SK-N-SH (cell line): ENCODE measurements around the gene HAAO. TPM values are rescaled to one million over a fixed set of nuclear protein-coding genes. Genes with fewer than 3 reads are reported as not detected.

Source experiments
- CTCF ChIA-PET: fragments of 300-600, 350-600 bp; formaldehyde crosslinking; extraction: SDS; loops from one replicate; lab custom pipeline; 2021; lab: Yijun Ruan, JAX
- POLR2A ChIA-PET: fragments of 350-600 bp; sonication (Branson Sonifier 250); formaldehyde crosslinking; extraction: SDS; loops from one replicate; lab custom pipeline; 2020; ENCODE audit warnings: antibody characterized with exemption, inconsistent platforms; lab: Yijun Ruan, JAX
- DNase-seq: peaks from one replicate; pipeline ENCODE4 v3.0.0; 2012
- H2AFZ ChIP-seq: fragments of 200-600 bp; sonication (generic); 2 replicates; pipeline ENCODE4 v1.8.1; 2016; ENCODE audit warnings: antibody characterized with exemption, mild to moderate bottlenecking, low read depth
- H3F3A ChIP-seq: fragments of 200-600 bp; sonication (generic); replicated peaks from 2 replicates; pipeline ENCODE3; 2016; ENCODE audit warnings: antibody characterized with exemption, mild to moderate bottlenecking; ENCODE audit not compliant: insufficient read depth
- H3K27ac ChIP-seq, 2 experiments: fragments of 200-500 bp in 1 of 2; fragments of 200-600 bp in 1 of 2; sonication (Bioruptor generic) in 1 of 2; sonication (generic), shearing (Covaris generic) in 1 of 2; 2 replicates each; pipeline versions ENCODE4 v1.5.1 to v1.6.1; 2014 to 2016; ENCODE audit warnings: low read depth in 2 of 2, inconsistent platforms in 1 of 2, low read length in 1 of 2, mild to moderate bottlenecking in 1 of 2, mixed read lengths in 1 of 2
- H3K27me3 ChIP-seq: fragments of 200-600 bp; sonication (generic), shearing (Covaris generic); 2 replicates; pipeline ENCODE4 v1.6.1; 2016; ENCODE audit warnings: mixed run types; ENCODE audit not compliant: insufficient read depth
- H3K36me3 ChIP-seq, 2 experiments: fragments of 200-500 bp in 1 of 2; fragments of 200-600 bp in 1 of 2; sonication (Bioruptor generic) in 1 of 2; sonication (generic) in 1 of 2; replicated peaks in 1 of 2; 2 replicates each; pipeline versions ENCODE3 to v1.5.1; 2014 to 2016; ENCODE audit warnings: low read length in 1 of 2, mild to moderate bottlenecking in 1 of 2; ENCODE audit not compliant: insufficient read depth in 2 of 2, control insufficient read depth in 1 of 2
- H3K4me1 ChIP-seq, 2 experiments: fragments of 200-500 bp in 1 of 2; fragments of 200-600 bp in 1 of 2; sonication (Bioruptor generic) in 1 of 2; sonication (generic), shearing (Covaris generic) in 1 of 2; 2 replicates each; pipeline versions ENCODE4 v1.5.1 to v1.6.1; 2014 to 2016; ENCODE audit warnings: low read depth in 1 of 2, low read length in 1 of 2, mixed run types in 1 of 2; ENCODE audit not compliant: insufficient read depth in 2 of 2, control insufficient read depth in 1 of 2
- H3K4me2 ChIP-seq: fragments of 200-600 bp; sonication (generic), shearing (Covaris generic); 2 replicates; pipeline ENCODE4 v1.6.1; 2017; ENCODE audit warnings: mixed run types
- H3K4me3 ChIP-seq, 2 experiments: fragments of 200-500 bp in 1 of 2; fragments of 200-600 bp in 1 of 2; sonication (Bioruptor generic) in 1 of 2; sonication (generic), shearing (Covaris generic) in 1 of 2; 2 replicates each; pipeline versions ENCODE4 v1.5.1 to v1.8.1; 2014 to 2016; ENCODE audit warnings: low read depth in 2 of 2, inconsistent platforms in 1 of 2, low read length in 1 of 2, mild to moderate bottlenecking in 1 of 2, mixed read lengths in 1 of 2, moderate library complexity in 1 of 2
- H3K79me2 ChIP-seq: fragments of 200-600 bp; sonication (generic); 2 replicates; pipeline ENCODE4 v1.8.1; 2017; ENCODE audit warnings: mild to moderate bottlenecking; ENCODE audit not compliant: insufficient read depth
- H3K9ac ChIP-seq: fragments of 200-600 bp; sonication (generic); 2 replicates; pipeline ENCODE4 v1.6.1; 2017; ENCODE audit warnings: mixed run types
- H3K9me2 ChIP-seq: fragments of 200-600 bp; sonication (generic); 2 replicates; pipeline ENCODE4 v1.6.1; 2017; ENCODE audit warnings: mixed run types
- H3K9me3 ChIP-seq: fragments of 200-600 bp; sonication (generic); 2 replicates; pipeline ENCODE4 v1.6.1; 2017; ENCODE audit warnings: mixed run types, mild to moderate bottlenecking, moderate library complexity
- H4K20me1 ChIP-seq: fragments of 200-600 bp; sonication (generic); 2 replicates; pipeline ENCODE4 v1.6.1; 2017; ENCODE audit warnings: mild to moderate bottlenecking, mixed run types; ENCODE audit not compliant: insufficient read depth
- CHD2 ChIP-seq: fragments of 150-350 bp; IDR thresholded peaks from 2 replicates; pipeline ENCODE4 v1.6.1; 2018; ENCODE audit warnings: low read length; ENCODE audit not compliant: partially characterized antibody
- CTCF ChIP-seq: fragments of 200-600 bp; sonication (generic); IDR thresholded peaks from 2 replicates; pipeline ENCODE4 v1.6.1; 2017; ENCODE audit warnings: antibody characterized with exemption, mild to moderate bottlenecking, moderate library complexity
- FOSL2 ChIP-seq: IDR thresholded peaks from 2 replicates; pipeline ENCODE4 v1.4.0; 2012; ENCODE audit warnings: low read depth, mild to moderate bottlenecking, moderate library complexity, borderline replicate concordance
- FOXJ3 ChIP-seq: sonication (generic); formaldehyde crosslinking; IDR thresholded peaks from 2 replicates; pipeline ENCODE4 v1.5.1; 2020; ENCODE audit warnings: mild to moderate bottlenecking, missing genetic modification reagents
- GABPA ChIP-seq: IDR thresholded peaks from 2 replicates; pipeline ENCODE4 v1.4.0; 2012; ENCODE audit warnings: low read depth, mild to moderate bottlenecking
- GATA2 ChIP-seq: sonication (generic); formaldehyde crosslinking; IDR thresholded peaks from 2 replicates; pipeline ENCODE4 v1.5.0; 2020; ENCODE audit warnings: mild to moderate bottlenecking, missing genetic modification reagents
- JUND ChIP-seq: IDR thresholded peaks from 2 replicates; pipeline ENCODE4 v1.4.0; 2012
- NFIC ChIP-seq: IDR thresholded peaks from 2 replicates; pipeline ENCODE4 v1.4.0; 2012; ENCODE audit warnings: borderline replicate concordance
- NRF1 ChIP-seq: IDR thresholded peaks from 2 replicates; pipeline ENCODE4 v1.6.1; 2012; ENCODE audit warnings: low read depth, mild to moderate bottlenecking, low read length
- RAD21 ChIP-seq: IDR thresholded peaks from 2 replicates; pipeline ENCODE4 v1.6.1; 2012; ENCODE audit warnings: mild to moderate bottlenecking, low read length
- REST ChIP-seq: IDR thresholded peaks from 2 replicates; pipeline ENCODE4 v1.6.1; 2012; ENCODE audit warnings: mild to moderate bottlenecking, low read depth, low read length, moderate library complexity
- RFX5 ChIP-seq: IDR thresholded peaks from 2 replicates; pipeline ENCODE4 v1.6.1; 2012; ENCODE audit warnings: mild to moderate bottlenecking, improper control_type of control experiment, low read length
- USF1 ChIP-seq: IDR thresholded peaks from 2 replicates; pipeline ENCODE4 v1.4.0; 2012; ENCODE audit warnings: low read depth, borderline replicate concordance
- USF2 ChIP-seq: fragments of 150-350 bp; IDR thresholded peaks from 2 replicates; pipeline ENCODE4 v1.6.1; 2017; ENCODE audit warnings: antibody characterized with exemption, low read length, low read depth, borderline replicate concordance
- ZBTB33 ChIP-seq: IDR thresholded peaks from 2 replicates; pipeline ENCODE4 v1.4.0; 2012; ENCODE audit warnings: low read depth, borderline replicate concordance
- WGBS: methylation state at CpG from one replicate; pipeline ENCODE4 v1.1.6; 2017; ENCODE audit warnings: low lambda C conversion rate; 5-methylcytosine and 5-hydroxymethylcytosine counted together
- polyA plus RNA-seq, 3 experiments: library from polyadenylated mRNA; depleted of rRNA; stranded (reverse); fragments of >200 nt; gene quantifications; 2 replicates each; pipeline ENCODE4 v1.2.3, GENCODE V29; 2012

The HAAO gene
- polyA plus RNA-seq, 1 of the 3 experiments (the other 2 are of a cell fraction): not detected

GRCh38 chr2:42815726-42816125 is 23.3 kb upstream of the HAAO start:
- Histone ChIP-seq H3K36me3 (no peaks in the 10 kb centered on the region), H2AFZ (no peak overlapping the region), H3K79me2 (no peaks in the 10 kb centered on the region), H3K9me3 (0 out of 2 replicates have a peak, but pooled peaks cover 6% of the 10 kb centered on the region), H4K20me1 (no peaks in the 10 kb centered on the region), H3K4me1 (peaks cover 0 to 9% of the 10 kb centered on the region in 2 experiments; a peak in 1 of 4 replicates), H3K4me2 (no peak overlapping the region), H3K9me2 (no peaks in the 10 kb centered on the region), H3F3A (peaks cover 11% of the 10 kb centered on the region), H3K4me3 (no peak overlapping the region), H3K27ac (no peak overlapping the region), H3K27me3 (no peaks in the 10 kb centered on the region), H3K9ac (no peak overlapping the region)
- ChIA-PET CTCF (interaction anchor here (1.2 to 8.3 kb wide), 3 partner anchors 12 to 790 kb away, joined by 3 to 103 read pairs (median 4); no protein-coding TSS in a partner anchor), POLR2A (no interaction called here)
- DNase-seq: no peak
- 11% methylated on average over 2 of the region's 2 CpGs for WGBS
- TF ChIP-seq NFIC (no peak), CHD2 (no peak), CTCF (no peak), FOSL2 (no peak), JUND (no peak), NRF1 (no peak), GATA2 (CRISPR knock-in tag) (no peak), USF1 (no peak), GABPA (no peak), USF2 (no peak)

GRCh38 chr2:42813763-42814162 is 21.4 kb upstream of the HAAO start:
- CTCF ChIA-PET: interaction anchor here (0.6 to 8.3 kb wide), 13 partner anchors 13 to 764 kb away, joined by 3 to 103 read pairs (median 4); partner anchors contain the start of gene KCNG3
- H3K4me3 ChIP-seq: no peak overlapping the region
- no peak for DNase-seq
- H3K9ac ChIP-seq: no peak overlapping the region
- H4K20me1 ChIP-seq: no peaks in the 10 kb centered on the region
- no peak overlapping the region for H3K4me2 ChIP-seq
- no peak overlapping the region for H2AFZ ChIP-seq
- no peaks in the 10 kb centered on the region for H3K9me2 ChIP-seq
- H3K36me3 ChIP-seq: no peaks in the 10 kb centered on the region
- no peak overlapping the region for H3K27ac ChIP-seq
- no peaks in the 10 kb centered on the region for H3K79me2 ChIP-seq
- H3K4me1 ChIP-seq: peaks cover 0 to 17% of the 10 kb centered on the region in 2 experiments; a peak in 1 of 4 replicates
- H3F3A ChIP-seq: peaks cover 21% of the 10 kb centered on the region
- 72% methylated on average over 2 of the region's 2 CpGs for WGBS
- POLR2A ChIA-PET: no interaction called here
- 0 out of 2 replicates have a peak, but pooled peaks cover 6% of the 10 kb centered on the region for H3K9me3 ChIP-seq
- H3K27me3 ChIP-seq: no peaks in the 10 kb centered on the region
- no peak for TF ChIP-seq RFX5
- TF ChIP-seq USF1: no peak
- TF ChIP-seq GABPA: no peak
- TF ChIP-seq CHD2: no peak
- no peak for TF ChIP-seq FOSL2
- no peak for TF ChIP-seq RAD21
- TF ChIP-seq ZBTB33: no peak
- TF ChIP-seq FOXJ3 (CRISPR knock-in tag): no peak
- TF ChIP-seq NRF1: no peak
- TF ChIP-seq REST: no peak
